PC-9 (cell line): ENCODE measurements around the gene HSPA2. TPM values are rescaled to one million over a fixed set of nuclear protein-coding genes. Genes with fewer than 3 reads are reported as not detected.

Source experiments
- BruUV-seq: library from RNA; stranded (reverse); fragments of 400-500 nt; replicated peaks from 2 replicates; lab custom pipeline; 2021; lab: Mats Ljungman, UMichigan
- CTCF ChIA-PET: fragments of 300-600 bp; sonication (Branson Sonifier 250); formaldehyde crosslinking; loops from one replicate; lab custom pipeline; 2022; ENCODE audit warnings: antibody characterized with exemption; lab: Charles Lee
- POLR2A ChIA-PET: fragments of 300-600 bp; sonication (Branson Sonifier 250); formaldehyde crosslinking; loops from one replicate; lab custom pipeline; 2022; ENCODE audit warnings: antibody characterized with exemption; ENCODE audit not compliant: unreplicated experiment; lab: Charles Lee
- DNase-seq, 2 experiments: peaks; one replicate each; pipeline versions ENCODE4 v3.0.0 to v3.0.0-alpha.2; 2015 to 2022; ENCODE audit warnings: mixed read lengths in 1 of 2
- H2AFZ ChIP-seq: fragments of 200-600 bp; sonication (generic); 2 replicates; pipeline ENCODE4 v1.8.1; 2017; ENCODE audit warnings: antibody characterized with exemption
- H3F3A ChIP-seq: fragments of 200-600 bp; sonication (generic); 2 replicates; pipeline ENCODE4 v1.8.1; 2017; ENCODE audit warnings: antibody characterized with exemption, mild to moderate bottlenecking, low read depth; ENCODE audit not compliant: insufficient read depth
- H3K27ac ChIP-seq: fragments of 200-600 bp; sonication (generic); 2 replicates; pipeline ENCODE4 v1.6.1; 2016; ENCODE audit warnings: mixed run types
- H3K27me3 ChIP-seq: fragments of 200-600 bp; sonication (generic); 2 replicates; pipeline ENCODE4 v1.6.1; 2016; ENCODE audit warnings: low read depth, mixed run types; ENCODE audit not compliant: insufficient read depth
- H3K36me3 ChIP-seq: fragments of 200-600 bp; sonication (generic); 2 replicates; pipeline ENCODE4 v1.6.1; 2016; ENCODE audit warnings: low read depth, mixed run types
- H3K4me1 ChIP-seq: fragments of 200-600 bp; sonication (generic); replicated peaks from 2 replicates; pipeline ENCODE4 v1.6.1; 2016; ENCODE audit warnings: mixed run types; ENCODE audit not compliant: insufficient read depth
- H3K4me2 ChIP-seq: fragments of 200-600 bp; sonication (generic); 2 replicates; pipeline ENCODE4 v1.6.1; 2017; ENCODE audit warnings: mixed run types
- H3K4me3 ChIP-seq: fragments of 200-600 bp; sonication (generic); 2 replicates; pipeline ENCODE4 v1.6.1; 2016; ENCODE audit warnings: mixed run types
- H3K79me2 ChIP-seq: fragments of 200-600 bp; sonication (generic); 2 replicates; pipeline ENCODE4 v1.6.1; 2017; ENCODE audit warnings: low read depth, mixed run types
- H3K9me2 ChIP-seq: fragments of 200-600 bp; sonication (generic); 2 replicates; pipeline ENCODE4 v1.8.1; 2017; ENCODE audit warnings: mild to moderate bottlenecking; ENCODE audit not compliant: insufficient read depth
- H3K9me3 ChIP-seq: fragments of 200-600 bp; sonication (generic); 2 replicates; pipeline ENCODE4 v1.8.1; 2016; ENCODE audit warnings: low read depth; ENCODE audit not compliant: insufficient read depth
- H4K20me1 ChIP-seq: fragments of 200-600 bp; sonication (generic); 2 replicates; pipeline ENCODE4 v1.8.1; 2017; ENCODE audit not compliant: insufficient read depth
- CTCF ChIP-seq: fragments of 200-600 bp; sonication (generic); conservative IDR thresholded peaks from 2 replicates; pipeline ENCODE4 v1.6.1; 2017; ENCODE audit warnings: mixed run types, antibody characterized with exemption, mild to moderate bottlenecking, moderate library complexity
- EZH2 ChIP-seq: fragments of 200-600 bp; sonication (generic); IDR thresholded peaks from 2 replicates; pipeline ENCODE4 v1.8.0; 2017; ENCODE audit warnings: antibody characterized with exemption, low read depth
- intact Hi-C: fragments of 100-400 bp; cut with micrococcal nuclease; formaldehyde crosslinking; loops from one replicate; pipeline ENCODE4 v1.10.0; 2022; ENCODE audit not compliant: unreplicated experiment
- total RNA-seq: library from RNA; stranded (reverse); gene quantifications from 2 replicates; pipeline ENCODE4 v1.2.3, GENCODE V29; 2021

Gene HSPA2
- total RNA-seq, 1 experiment from 2014 or later = 11.0 TPM

- Histone ChIP-seq H3K4me1 (peaks cover under 1% of the 10 kb centered on the region; the same call in 1 of the 2 replicates), H3K9me3 (no peaks in the 10 kb centered on the region), H3K79me2 (peaks cover 14% of the 10 kb centered on the region; the same call in 1 of the 2 replicates), H2AFZ (no peak overlapping the region), H3K9me2 (no peaks in the 10 kb centered on the region), H3K27ac (no peak overlapping the region), H3K4me3 (no peak overlapping the region), H4K20me1 (peaks cover 3% of the 10 kb centered on the region; the same call in 1 of the 2 replicates), H3K36me3 (0 out of 2 replicates have a peak, but pooled peaks cover 5% of the 10 kb centered on the region), H3F3A (no peaks in the 10 kb centered on the region), H3K4me2 (no peak overlapping the region), H3K27me3 (no peaks in the 10 kb centered on the region)
- intact Hi-C loops = no loop called here
- TF ChIP-seq EZH2 (no peak), CTCF (no peak)
- no peak for DNase-seq
- ChIA-PET CTCF (no interaction called here), POLR2A (interaction anchor here (0.7 kb wide), 1 partner anchor 33 kb away, joined by 3 read pairs; no protein-coding TSS in a partner anchor)
- BruUV-seq = no TSS peak
These were observed 45.3 kb upstream of the HSPA2 start for GRCh38 chr14:64495252-64495651.

GRCh38 chr14:64496764-64497163 is 43.8 kb upstream of the HSPA2 start:
- Histone ChIP-seq H3K4me1 (peaks cover 15% of the 10 kb centered on the region), H3K36me3 (0 out of 2 replicates have a peak, but pooled peaks cover 5% of the 10 kb centered on the region), H3K4me3 (no peak overlapping the region), H3F3A (peaks cover 14% of the 10 kb centered on the region), H3K79me2 (peaks cover 29% of the 10 kb centered on the region), H3K9me2 (no peaks in the 10 kb centered on the region), H3K27me3 (no peaks in the 10 kb centered on the region), H3K9me3 (no peaks in the 10 kb centered on the region), H3K4me2 (no peak overlapping the region), H4K20me1 (peaks cover 3% of the 10 kb centered on the region; the same call in 1 of the 2 replicates), H2AFZ (no peak overlapping the region), H3K27ac (no peak overlapping the region)
- intact Hi-C loops = no loop called here
- no peak for TF ChIP-seq CTCF
- TF ChIP-seq EZH2 = no peak
- no TSS peak for BruUV-seq
- ChIA-PET CTCF (no interaction called here), POLR2A (interaction anchor here (0.6 kb wide), 1 partner anchor 142 kb away, joined by 3 read pairs; no protein-coding TSS in a partner anchor)
- DNase-seq = no peak

- ChIA-PET CTCF (no interaction called here), POLR2A (no interaction called here)
- no peaks in the 10 kb centered on the region for H3K9me2 ChIP-seq
- peaks cover 49% of the 10 kb centered on the region for H3K79me2 ChIP-seq
- H3K4me3 ChIP-seq = no peak overlapping the region
- H3K4me2 ChIP-seq = no peak overlapping the region
- BruUV-seq = no TSS peak
- H3K9me3 ChIP-seq = no peaks in the 10 kb centered on the region
- peaks cover 3% of the 10 kb centered on the region; the same call in 1 of the 2 replicates for H4K20me1 ChIP-seq
- H3K36me3 ChIP-seq = 0 out of 2 replicates have a peak, but pooled peaks cover 5% of the 10 kb centered on the region
- H3K4me1 ChIP-seq = peaks cover 24% of the 10 kb centered on the region
- H3K27me3 ChIP-seq = no peaks in the 10 kb centered on the region
- H2AFZ ChIP-seq = no peak overlapping the region
- peaks cover 39% of the 10 kb centered on the region for H3F3A ChIP-seq
- DNase-seq = no peak
- no peak overlapping the region for H3K27ac ChIP-seq
- intact Hi-C loops = loop anchor here (5.0 to 10.0 kb wide), 3 partner anchors 205 to 472 kb away; partner anchors contain the start of genes CHURC1, PLEKHG3 and RAB15
- TF ChIP-seq EZH2 = no peak
- no peak for TF ChIP-seq CTCF
These were observed 40.5 kb upstream of the HSPA2 start for GRCh38 chr14:64500088-64500487.
